ENCODE results near the gene CRK. TPM values are rescaled to one million over a fixed set of nuclear protein-coding genes. Genes with fewer than 3 reads are reported as not detected.

The CRK gene
- total and polyA plus RNA-seq, 8 donors, result 18.0 to 87.5 (median 36.7) TPM

GRCh38 chr17:1503699-1504098, 47.7 kb upstream of the CRK start:
- TF ChIP-seq EP300 (IDR thresholded peaks at IDR 0.05), result no peak
- TF ChIP-seq CTCF (IDR thresholded peaks at IDR 0.05), result no peak
- TF ChIP-seq POLR2AphosphoS5 (IDR thresholded peaks at IDR 0.05), result no peak
- no peak for TF ChIP-seq POLR2A (IDR thresholded peaks at IDR 0.05)
- Histone ChIP-seq H3K36me3 (peaks cover 24 to 85% (median 79%) of the 10 kb centered on the region in 4 donors), H3K4me3 (no peak overlapping the region), H3K4me1 (no peaks in the 10 kb centered on the region), H3K27me3 (no peaks in the 10 kb centered on the region), H3K9me3 (no peaks in the 10 kb centered on the region), H3K27ac (no peak overlapping the region)
- intact Hi-C loops (cut with DNase I; ENCODE audit: low total_unique reads), result no loop called here
- WGBS, 5 donors, result 83 to 87% (median 86%) methylated on average over 10 of the region's 10 CpGs
- DNase-seq, result no peak

GRCh38 chr17:1498869-1499268, 42.8 kb upstream of the CRK start:
- TF ChIP-seq POLR2A (IDR thresholded peaks at IDR 0.05), result no peak
- TF ChIP-seq POLR2AphosphoS5 (IDR thresholded peaks at IDR 0.05), result no peak
- TF ChIP-seq EP300 (IDR thresholded peaks at IDR 0.05), result no peak
- TF ChIP-seq CTCF (IDR thresholded peaks at IDR 0.05), result no peak
- 73 to 84% (median 78%) methylated on average over 9 of the region's 9 CpGs for WGBS, 5 donors
- H3K4me3 ChIP-seq, result no peak overlapping the region
- H3K36me3 ChIP-seq, result peaks cover 20 to 79% (median 71%) of the 10 kb centered on the region in 4 donors
- intact Hi-C loops (cut with DNase I; ENCODE audit: low total_unique reads), result no loop called here
- H3K9me3 ChIP-seq, result no peaks in the 10 kb centered on the region
- peaks cover 0 to 24% (median 22%) of the 10 kb centered on the region in 4 donors for H3K4me1 ChIP-seq
- DNase-seq, result no peak
- H3K27ac ChIP-seq, result no peak overlapping the region
- no peaks in the 10 kb centered on the region for H3K27me3 ChIP-seq

GRCh38 chr17:1498233-1498632, 42.2 kb upstream of the CRK start:
- no peak for DNase-seq
- Histone ChIP-seq H3K4me3 (no peak overlapping the region), H3K27me3 (no peaks in the 10 kb centered on the region), H3K27ac (no peak overlapping the region), H3K36me3 (peaks cover 20 to 74% (median 65%) of the 10 kb centered on the region in 4 donors), H3K4me1 (peaks cover 5 to 30% (median 27%) of the 10 kb centered on the region in 4 donors), H3K9me3 (no peaks in the 10 kb centered on the region)
- intact Hi-C loops (cut with DNase I; ENCODE audit: low total_unique reads), result no loop called here
- 82 to 91% (median 89%) methylated on average over 2 of the region's 2 CpGs for WGBS, 5 donors
- TF ChIP-seq CTCF (IDR thresholded peaks at IDR 0.05), result no peak
- no peak for TF ChIP-seq EP300 (IDR thresholded peaks at IDR 0.05)
- no peak for TF ChIP-seq POLR2A (IDR thresholded peaks at IDR 0.05)
- no peak for TF ChIP-seq POLR2AphosphoS5 (IDR thresholded peaks at IDR 0.05)

- no peak for DNase-seq
- no peaks in the 10 kb centered on the region for H3K9me3 ChIP-seq
- peaks cover 20 to 73% (median 65%) of the 10 kb centered on the region in 4 donors for H3K36me3 ChIP-seq
- no peak for TF ChIP-seq EP300 (IDR thresholded peaks at IDR 0.05)
- intact Hi-C loops (cut with DNase I; ENCODE audit: low total_unique reads), result no loop called here
- H3K4me3 ChIP-seq, result no peak overlapping the region
- no peak overlapping the region for H3K27ac ChIP-seq
- peaks cover 9 to 34% (median 31%) of the 10 kb centered on the region in 4 donors for H3K4me1 ChIP-seq
- no peaks in the 10 kb centered on the region for H3K27me3 ChIP-seq
- WGBS, 5 donors, result 82 to 90% (median 86%) methylated on average over 15 of the region's 15 CpGs
These were observed 41.8 kb upstream of the CRK start for GRCh38 chr17:1497831-1498230.

- Histone ChIP-seq H3K27ac (peak overlapping the region in 1 of 5 donors; percentile 98), H3K9me3 (no peaks in the 10 kb centered on the region), H3K36me3 (peaks cover 20 to 65% (median 57%) of the 10 kb centered on the region in 4 donors), H3K4me1 (peaks cover 19 to 44% (median 41%) of the 10 kb centered on the region in 4 donors), H3K27me3 (no peaks in the 10 kb centered on the region), H3K4me3 (no peak overlapping the region)
- 86 to 94% (median 90%) methylated on average over 14 of the region's 14 CpGs for WGBS, 5 donors
- intact Hi-C loops (cut with DNase I; ENCODE audit: low total_unique reads), result no loop called here
- TF ChIP-seq EP300 (IDR thresholded peaks at IDR 0.05) (no peak), CTCF (IDR thresholded peaks at IDR 0.05) (no peak), POLR2A (IDR thresholded peaks at IDR 0.05) (no peak), POLR2AphosphoS5 (IDR thresholded peaks at IDR 0.05) (no peak)
- DNase-seq, result no peak
These were observed 40.8 kb upstream of the CRK start for GRCh38 chr17:1496869-1497268.

All from stomach (tissue), 9 donors.